HG03039 (cell line): ENCODE results near the gene CTXN1.
"Not testable (repeated sequence)": the region's sequence is repeated elsewhere in the genome, so short reads cannot be mapped to it uniquely, and the experiment has no call there.

ENCODE experiments used
- ATAC-seq: cut with Tn5 transposase; IDR thresholded peaks from one replicate; pipeline ENCODE4 v1.9.1; 2021; ENCODE audit warnings: mild to moderate bottlenecking, moderate library complexity; ENCODE audit not compliant: unreplicated experiment

Gene CTXN1

GRCh38 chr19:7926021-7926726 is at the start of gene CTXN1:
CTXN1 (minus strand) TSS chr19:7926135; CDS start chr19:7925538, 597 bp downstream.
- ATAC-seq: no peak

GRCh38 chr19:7975037-7975436 is 49.1 kb upstream of the CTXN1 start:
- ATAC-seq: no peak

GRCh38 chr19:7973883-7974282 is 47.9 kb upstream of the CTXN1 start:
- no peak for ATAC-seq

- ATAC-seq: no peak
Measured at GRCh38 chr19:7971553-7972520, 45.9 kb upstream of the CTXN1 start.

GRCh38 chr19:7970716-7971448 is 44.9 kb upstream of the CTXN1 start:
- ATAC-seq: no peak

GRCh38 chr19:7969555-7969939 is 43.6 kb upstream of the CTXN1 start:
- ATAC-seq: no peak

- no peak for ATAC-seq
Measured at GRCh38 chr19:7968796-7969554, 43.0 kb upstream of the CTXN1 start.

- no peak for ATAC-seq
Measured at GRCh38 chr19:7968008-7968795, 42.3 kb upstream of the CTXN1 start.

- ATAC-seq: no peak
Measured at GRCh38 chr19:7965921-7966665, 40.2 kb upstream of the CTXN1 start.

- no peak for ATAC-seq
Measured at GRCh38 chr19:7965259-7965841, 39.4 kb upstream of the CTXN1 start.

GRCh38 chr19:7963566-7963965 is 37.6 kb upstream of the CTXN1 start:
- no peak for ATAC-seq

- ATAC-seq: no peak
Measured at GRCh38 chr19:7962644-7963268, 36.8 kb upstream of the CTXN1 start.

- ATAC-seq: no peak
Measured at GRCh38 chr19:7961920-7962626, 36.1 kb upstream of the CTXN1 start.

- ATAC-seq: not testable (repeated sequence)
Measured at GRCh38 chr19:7961082-7961481, 35.1 kb upstream of the CTXN1 start.

GRCh38 chr19:7959211-7959610 is 33.3 kb upstream of the CTXN1 start:
- ATAC-seq: no peak

GRCh38 chr19:7955696-7956095 is 29.8 kb upstream of the CTXN1 start:
- no peak for ATAC-seq

- no peak for ATAC-seq
Measured at GRCh38 chr19:7953576-7953975, 27.6 kb upstream of the CTXN1 start.

- no peak for ATAC-seq
Measured at GRCh38 chr19:7953060-7953459, 27.1 kb upstream of the CTXN1 start.
